ENCODE data around the gene MYBPHL. TPM values are rescaled to one million over a fixed set of nuclear protein-coding genes. Genes with fewer than 3 reads are reported as not detected.
A peak's percentile ranks its signal among the peaks of the same experiment; 100 is the strongest.

Gene MYBPHL
- total and polyA plus RNA-seq, 12 donors, result 0.23 to 2.7 (median 0.51) TPM; not detected in 1

GRCh38 chr1:109350655-109351054, 43.8 kb upstream of the MYBPHL start:
- Histone ChIP-seq H3K4me1 (peaks cover 0 to 17% (median 0%) of the 10 kb centered on the region in 9 donors), H3K27me3 (no peaks in the 10 kb centered on the region), H3K27ac (no peak overlapping the region), H3K36me3 (peaks cover 0 to 97% (median 54%) of the 10 kb centered on the region in 9 donors), H3K4me3 (no peak overlapping the region), H3K9me3 (no peaks in the 10 kb centered on the region)
- intact Hi-C loops (cut with DNase I), result loop anchor here in 4 of 10 donors (5.0 kb wide), 4 partner anchors 38 to 52 kb away; partner anchors contain the start of gene SORT1 (in 1 of the 4)
- WGBS, 2 donors, result 91 to 98% methylated on average over 1 of the region's 1 CpG
- ATAC-seq, result no peak
- DNase-seq, result no peak
- TF ChIP-seq CTCF (IDR thresholded peaks at IDR 0.05), result no peak

GRCh38 chr1:109350182-109350581, 43.4 kb upstream of the MYBPHL start:
- ATAC-seq, result no peak
- TF ChIP-seq CTCF (IDR thresholded peaks at IDR 0.05), result no peak
- Histone ChIP-seq H3K36me3 (peaks cover 0 to 99% (median 54%) of the 10 kb centered on the region in 9 donors), H3K4me1 (peaks cover 0 to 17% (median 0%) of the 10 kb centered on the region in 9 donors), H3K4me3 (no peak overlapping the region), H3K9me3 (no peaks in the 10 kb centered on the region), H3K27ac (no peak overlapping the region), H3K27me3 (no peaks in the 10 kb centered on the region)
- no peak for DNase-seq
- intact Hi-C loops (cut with DNase I), result loop anchor here in 4 of 10 donors (5.0 kb wide), 4 partner anchors 38 to 52 kb away; partner anchors contain the start of gene SORT1 (in 1 of the 4)
- WGBS, 2 donors, result 94 to 96% methylated on average over 4 of the region's 4 CpGs

- intact Hi-C loops (cut with DNase I), result loop anchor here in 2 of 10 donors (10.0 kb wide), 1 partner anchor 47 kb away; the partner anchor contains the start of gene SORT1 (in 2 of the 2)
- DNase-seq, result no peak
- WGBS, 2 donors, result 91 to 96% methylated on average over 6 of the region's 6 CpGs
- TF ChIP-seq CTCF (IDR thresholded peaks at IDR 0.05), result no peak
- Histone ChIP-seq H3K27me3 (no peaks in the 10 kb centered on the region), H3K27ac (no peak overlapping the region), H3K36me3 (peaks cover 0 to 97% (median 58%) of the 10 kb centered on the region in 9 donors), H3K9me3 (no peaks in the 10 kb centered on the region), H3K4me3 (no peak overlapping the region), H3K4me1 (peaks cover 0 to 18% (median 10%) of the 10 kb centered on the region in 9 donors)
- ATAC-seq, result no peak
These were observed 40.7 kb upstream of the MYBPHL start for GRCh38 chr1:109347511-109347910.

- peaks cover 0 to 97% (median 48%) of the 10 kb centered on the region in 9 donors for H3K36me3 ChIP-seq
- no peak overlapping the region for H3K4me3 ChIP-seq
- peaks cover 0 to 21% (median 12%) of the 10 kb centered on the region in 9 donors for H3K4me1 ChIP-seq
- intact Hi-C loops (cut with DNase I), result loop anchor here in 2 of 10 donors (10.0 kb wide), 1 partner anchor 53 kb away; the partner anchor contains the start of gene SORT1 (in 2 of the 2)
- DNase-seq, result peak in 1 of 2 donors; percentile 36
- H3K27ac ChIP-seq, result peak overlapping the region in 1 of 10 donors; percentile 47
- no peaks in the 10 kb centered on the region for H3K27me3 ChIP-seq
- peak in 2 of 8 donors; percentile 42 to 44 for ATAC-seq
- TF ChIP-seq CTCF (IDR thresholded peaks at IDR 0.05), result no peak
- H3K9me3 ChIP-seq, result no peaks in the 10 kb centered on the region
- WGBS, 2 donors, result 39 to 44% methylated on average over 9 of the region's 9 CpGs
These were observed 35.4 kb upstream of the MYBPHL start for GRCh38 chr1:109341944-109342930.

Measured in heart right ventricle (tissue), 16 donors.